ENCODE results near the gene C17orf107. TPM values are rescaled to one million over a fixed set of nuclear protein-coding genes. Genes with fewer than 3 reads are reported as not detected.

The C17orf107 gene
- total RNA-seq, 1 experiment from 2014 or later = 1.7 TPM

GRCh38 chr17:4950075-4950745 lies 50.9 kb downstream of the C17orf107 start:
- CTCF ChIA-PET = no interaction called here
- Histone ChIP-seq H3K4me2 (ENCODE audit: low read length) (peak overlapping the region; percentile 100), H3K9ac (ENCODE audit: low read length) (peak overlapping the region; percentile 97), H2AFZ (ENCODE audit: low read depth, low read length, poor library complexity, severe bottlenecking) (no peak overlapping the region), H3K36me3 (ENCODE audit: control insufficient read depth in 1 of 2, insufficient read depth in 2 of 2, low read length in 2 of 2) (peaks cover 4 to 15% of the 10 kb centered on the region in 2 experiments; a peak in 2 of 4 replicates), H3K27ac (ENCODE audit: low read depth, low read length) (peak overlapping the region; percentile 99), H3K4me1 (ENCODE audit: control insufficient read depth in 1 of 2, insufficient read depth in 2 of 2, low read length in 2 of 2) (peaks cover 29 to 63% of the 10 kb centered on the region in 2 experiments), H3K4me3 (replicated peaks in 1 of 2; ENCODE audit: low read depth in 1 of 2, low read length in 2 of 2) (peak overlapping the region; percentile 96 to 97), H3K9me2 (ENCODE audit: insufficient read depth) (no peaks in the 10 kb centered on the region), H3K79me2 (ENCODE audit: insufficient read depth, low read length) (peaks cover 43% of the 10 kb centered on the region), H4K20me1 (ENCODE audit: insufficient read depth) (peaks cover 12% of the 10 kb centered on the region; the same call in 1 of the 2 replicates), H3K9me3 (ENCODE audit: control insufficient read depth in 1 of 2, insufficient read depth in 1 of 2, low read depth in 1 of 2, low read length in 2 of 2) (no peaks in the 10 kb centered on the region), H3K27me3 (ENCODE audit: insufficient read depth, low read length) (no peaks in the 10 kb centered on the region)
- intact Hi-C loops (cut with micrococcal nuclease) = loop anchor here (1.0 kb wide), 1 partner anchor 17 kb away; the partner anchor contains the start of gene SPAG7
- POLR2A ChIA-PET = interaction anchor here (3.0 kb wide), 1 partner anchor 17 kb away, joined by 22 read pairs; the partner anchor contains the start of gene SPAG7
- no peak for TF ChIP-seq ZBTB33 (IDR thresholded peaks at IDR 0.05; ENCODE audit: extremely low read depth, insufficient replicate concordance, low read length)
- TF ChIP-seq POLR2A (IDR thresholded peaks at IDR 0.05; ENCODE audit: borderline replicate concordance, extremely low read depth, insufficient read depth, insufficient read length) = peak; percentile 13
- no peak for TF ChIP-seq RAD21 (IDR thresholded peaks at IDR 0.05; ENCODE audit: low read depth)
- no peak for TF ChIP-seq SP1 (IDR thresholded peaks at IDR 0.05; ENCODE audit: low read depth)
- TF ChIP-seq ZFX (IDR thresholded peaks at IDR 0.05) = peak; percentile 54; the same call in 1 of the 2 replicates
- TF ChIP-seq CEBPB (IDR thresholded peaks at IDR 0.05; ENCODE audit: low read depth) = no peak
- TF ChIP-seq SIN3A (IDR thresholded peaks at IDR 0.05; ENCODE audit: low read depth) = no peak
- no peak for TF ChIP-seq EZH2phosphoT487 (IDR thresholded peaks at IDR 0.05; ENCODE audit: borderline replicate concordance)
- no peak for TF ChIP-seq SRF (IDR thresholded peaks at IDR 0.05; ENCODE audit: low read depth)
- TF ChIP-seq EZH2 (IDR thresholded peaks at IDR 0.05) = no peak
- TF ChIP-seq ZNF274 (IDR thresholded peaks at IDR 0.05; ENCODE audit: low read depth, low read length) = no peak
- no peak for TF ChIP-seq EGR1 (IDR thresholded peaks at IDR 0.05; ENCODE audit: low read depth)
- TF ChIP-seq JUND (IDR thresholded peaks at IDR 0.05) = no peak
- TF ChIP-seq MAX (IDR thresholded peaks at IDR 0.05) = no peak
- TF ChIP-seq YY1 (IDR thresholded peaks at IDR 0.05; ENCODE audit: extremely low read depth, insufficient replicate concordance, low read depth, low read length) = no peak
- no peak for TF ChIP-seq ELF1 (IDR thresholded peaks at IDR 0.05; ENCODE audit: borderline replicate concordance, low read depth)
- no peak for TF ChIP-seq CBX3 (IDR thresholded peaks at IDR 0.05; ENCODE audit: low read depth)
- peak; percentile 41 for TF ChIP-seq POLR2AphosphoS5 (IDR thresholded peaks at IDR 0.05; ENCODE audit: low read depth, low read length)
- TF ChIP-seq CTCF (IDR thresholded peaks at IDR 0.05 in 2 of 3, conservative IDR thresholded peaks at IDR 0.05 in 1 of 3; ENCODE audit: borderline replicate concordance in 1 of 3, insufficient read depth in 1 of 3, low read depth in 2 of 3, low read length in 2 of 3) = no peak
- no peak for DNase-seq (ENCODE audit: low read depth, low spot score)
- BruUV-seq (replicated peaks) = TSS peak; percentile 81
- RAD21 ChIA-PET (ENCODE audit: low non-redundant PET in 1 of 2, low total read pairs in 2 of 2, uncharacterized antibody in 2 of 2, unreplicated experiment in 2 of 2) = no interaction called here
- ATAC-seq = peak; percentile 0; the same call in 1 of the 2 replicates
